Activated CD8-positive, alpha-beta T cell treated with anti-CD3 and anti-CD28 coated beads, Interleukin-2, amount 10 ng/mL, durations not matched to agents 7 days and 5 days (primary cell): ENCODE data around the gene ANKRD29. TPM values are rescaled to one million over a fixed set of nuclear protein-coding genes. Genes with fewer than 3 reads are reported as not detected.

Experiments used
- ATAC-seq: fragments of 150-1000 bp; cut with Tn5 transposase; one replicate; pipeline ENCODE4 v1.10.0; 2021; ENCODE audit warnings: moderate library complexity
- CTCF ChIA-PET: fragments of 350-600 bp; sonication (Branson Sonifier 250); formaldehyde crosslinking; loops from one replicate; lab custom pipeline; 2021; ENCODE audit warnings: antibody characterized with exemption; lab: Charles Lee
- POLR2A ChIA-PET: fragments of 350-600 bp; sonication (Branson Sonifier 250); formaldehyde crosslinking; loops from one replicate; lab custom pipeline; 2021; ENCODE audit warnings: antibody characterized with exemption; lab: Charles Lee
- DNase-seq: peaks from one replicate; pipeline ENCODE4 v3.0.0-alpha.2; 2020
- H3K27ac Mint-ChIP-seq: one replicate; pipeline ENCODE4 v1.8.0; 2021; ENCODE audit warnings: mild to moderate bottlenecking, mixed read lengths
- H3K27me3 Mint-ChIP-seq: one replicate; pipeline ENCODE4 v1.8.0; 2021; ENCODE audit warnings: low read depth, mixed read lengths
- H3K36me3 Mint-ChIP-seq: one replicate; pipeline ENCODE4 v1.8.0; 2021; ENCODE audit warnings: low read depth, mixed read lengths
- H3K4me1 Mint-ChIP-seq: one replicate; pipeline ENCODE4 v1.8.0; 2021; ENCODE audit warnings: low read depth, mixed read lengths
- H3K4me3 Mint-ChIP-seq: one replicate; pipeline ENCODE4 v1.8.0; 2021; ENCODE audit warnings: mild to moderate bottlenecking, mixed read lengths
- H3K9me3 Mint-ChIP-seq: one replicate; pipeline ENCODE4 v1.8.0; 2022; ENCODE audit warnings: mixed read lengths; ENCODE audit not compliant: insufficient read depth
- total RNA-seq, 2 experiments: library from RNA; stranded (reverse); gene quantifications; one replicate each; pipeline ENCODE4 v1.2.3, GENCODE V29; 2021

Gene ANKRD29
- total RNA-seq, 2 experiments from 2014 or later, result not detected

DNA sequence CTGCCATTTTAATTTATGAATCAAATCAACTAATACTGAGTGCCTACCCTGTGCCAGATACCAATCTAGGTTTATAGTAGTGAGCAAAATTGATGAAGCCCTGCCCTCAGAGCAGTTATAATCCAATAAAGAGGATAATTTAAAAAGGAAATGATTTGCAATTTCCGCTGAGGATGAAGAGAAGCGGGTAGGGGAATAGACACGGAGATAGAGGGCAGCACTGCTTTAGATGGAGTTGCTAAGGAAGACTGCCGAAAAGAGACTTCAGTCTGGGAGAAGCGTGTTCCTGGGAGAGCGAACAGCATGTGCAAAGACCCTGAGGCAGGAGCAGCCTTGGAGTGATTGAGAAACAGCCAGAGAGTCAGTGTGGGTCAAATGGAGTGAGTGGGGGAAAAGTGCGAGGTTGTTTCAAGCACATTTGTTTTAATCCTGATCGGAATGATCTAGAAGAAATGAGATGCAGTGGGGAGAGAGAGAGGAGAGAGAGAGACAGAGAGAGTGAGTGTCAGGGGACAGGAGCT, 38.9 kb upstream of the ANKRD29 start:
- H3K36me3 Mint-ChIP-seq, result no peaks in the 10 kb centered on the region
- ChIA-PET CTCF (interaction anchor here (1.3 to 3.3 kb wide), 2 partner anchors 8 to 229 kb away, joined by 3 to 21 read pairs; no protein-coding TSS in a partner anchor), POLR2A (no interaction called here)
- H3K27me3 Mint-ChIP-seq, result peaks cover 30% of the 10 kb centered on the region
- H3K27ac Mint-ChIP-seq, result no peak overlapping the region
- DNase-seq (no peak), ATAC-seq (no peak)
- no peaks in the 10 kb centered on the region for H3K9me3 Mint-ChIP-seq
- H3K4me3 Mint-ChIP-seq, result no peak overlapping the region
- H3K4me1 Mint-ChIP-seq, result peaks cover 10% of the 10 kb centered on the region

DNA sequence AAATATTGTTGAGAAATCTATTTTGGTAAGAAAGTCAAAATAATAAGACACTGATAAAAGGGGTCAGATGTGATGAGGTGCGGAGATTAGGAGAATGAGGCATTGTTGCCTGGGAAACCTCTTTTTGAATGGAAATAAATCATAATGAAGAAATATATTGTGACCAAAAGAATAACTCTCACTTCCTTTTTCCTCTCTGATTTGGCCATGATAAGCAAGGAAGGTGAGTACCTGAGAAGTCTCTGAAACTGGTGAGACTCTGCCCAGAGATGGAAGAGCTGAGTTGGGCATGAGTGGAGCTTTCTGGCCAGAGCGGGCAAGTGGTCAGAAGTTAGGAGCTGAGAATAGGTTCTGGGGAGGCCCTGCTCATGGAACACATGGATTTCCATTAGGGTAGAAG, 38.3 kb upstream of the ANKRD29 start:
- DNase-seq (no peak), ATAC-seq (no peak)
- ChIA-PET CTCF (no interaction called here), POLR2A (no interaction called here)
- H3K27me3 Mint-ChIP-seq, result peaks cover 30% of the 10 kb centered on the region
- no peaks in the 10 kb centered on the region for H3K36me3 Mint-ChIP-seq
- H3K4me1 Mint-ChIP-seq, result peaks cover 10% of the 10 kb centered on the region
- no peak overlapping the region for H3K27ac Mint-ChIP-seq
- no peak overlapping the region for H3K4me3 Mint-ChIP-seq
- H3K9me3 Mint-ChIP-seq, result no peaks in the 10 kb centered on the region

DNA sequence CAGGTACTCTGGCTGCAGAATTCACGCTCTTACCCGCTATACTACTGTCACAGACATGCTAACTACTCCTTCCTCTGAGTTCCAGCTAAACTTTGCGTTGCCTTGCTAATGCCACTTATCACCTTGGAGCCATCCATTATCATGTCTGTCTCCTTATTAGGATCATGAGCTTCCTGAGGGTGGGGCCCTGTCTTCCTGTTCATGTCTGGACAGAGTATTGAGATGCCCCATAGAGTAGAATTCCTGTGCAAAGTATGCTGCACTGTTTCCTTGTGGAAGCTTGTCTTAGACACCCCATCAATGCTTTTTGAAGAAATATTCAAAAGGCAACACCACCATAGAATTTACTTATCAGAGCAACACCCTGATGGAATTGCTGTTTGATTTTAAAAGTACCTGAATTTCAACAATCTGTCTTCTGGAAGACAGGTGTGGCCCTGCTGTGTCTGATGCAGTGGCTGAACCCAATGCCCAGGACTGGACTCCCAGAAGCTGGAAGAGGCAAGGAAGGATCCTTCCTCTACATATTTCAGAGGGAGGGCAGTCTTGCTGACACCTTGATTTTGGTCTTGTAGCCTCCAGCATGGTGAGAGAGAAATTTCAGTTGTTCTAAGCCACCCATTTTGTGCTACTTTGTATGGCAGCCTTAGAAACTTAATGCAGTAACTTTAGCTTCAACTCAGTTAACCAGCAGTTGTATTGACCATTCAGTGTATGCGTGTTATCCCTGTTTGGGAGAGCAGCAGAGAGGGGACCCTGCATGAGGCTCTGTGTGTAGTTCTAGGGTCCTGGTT, 32.1 kb upstream of the ANKRD29 start:
- ATAC-seq (no peak), DNase-seq (no peak)
- peaks cover 10% of the 10 kb centered on the region for H3K4me1 Mint-ChIP-seq
- no peak overlapping the region for H3K27ac Mint-ChIP-seq
- ChIA-PET CTCF (interaction anchor here (3.8 kb wide), 1 partner anchor 8 kb away, joined by 21 read pairs; no protein-coding TSS in a partner anchor), POLR2A (no interaction called here)
- H3K9me3 Mint-ChIP-seq, result no peaks in the 10 kb centered on the region
- H3K4me3 Mint-ChIP-seq, result no peak overlapping the region
- H3K36me3 Mint-ChIP-seq, result no peaks in the 10 kb centered on the region
- H3K27me3 Mint-ChIP-seq, result peaks cover 25% of the 10 kb centered on the region

DNA sequence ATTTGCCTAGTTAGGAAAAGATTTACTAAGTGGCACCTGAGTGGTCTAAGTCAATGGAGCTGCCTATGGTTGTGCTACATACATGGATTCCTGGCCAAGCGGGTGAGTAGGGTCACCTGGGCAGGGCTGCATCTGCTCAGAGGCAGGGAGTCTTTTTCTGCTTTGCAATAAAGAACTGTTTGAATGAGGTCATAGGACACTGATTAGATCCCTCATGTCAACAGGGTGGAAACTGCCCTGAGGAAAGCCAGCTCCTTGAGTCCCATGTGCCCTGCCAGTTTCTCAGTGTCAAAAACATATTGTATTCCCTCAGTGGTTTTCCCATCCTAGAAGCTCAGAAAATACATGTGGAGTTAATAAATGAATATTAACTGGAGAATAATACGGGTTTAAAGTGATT, 31.1 kb upstream of the ANKRD29 start:
- ChIA-PET POLR2A (no interaction called here), CTCF (interaction anchor here (3.8 kb wide), 1 partner anchor 9 kb away, joined by 21 read pairs; no protein-coding TSS in a partner anchor)
- no peak overlapping the region for H3K4me3 Mint-ChIP-seq
- no peaks in the 10 kb centered on the region for H3K36me3 Mint-ChIP-seq
- no peaks in the 10 kb centered on the region for H3K9me3 Mint-ChIP-seq
- H3K4me1 Mint-ChIP-seq, result peaks cover 6% of the 10 kb centered on the region
- peaks cover 30% of the 10 kb centered on the region for H3K27me3 Mint-ChIP-seq
- no peak for ATAC-seq
- DNase-seq, result no peak
- no peak overlapping the region for H3K27ac Mint-ChIP-seq

DNA sequence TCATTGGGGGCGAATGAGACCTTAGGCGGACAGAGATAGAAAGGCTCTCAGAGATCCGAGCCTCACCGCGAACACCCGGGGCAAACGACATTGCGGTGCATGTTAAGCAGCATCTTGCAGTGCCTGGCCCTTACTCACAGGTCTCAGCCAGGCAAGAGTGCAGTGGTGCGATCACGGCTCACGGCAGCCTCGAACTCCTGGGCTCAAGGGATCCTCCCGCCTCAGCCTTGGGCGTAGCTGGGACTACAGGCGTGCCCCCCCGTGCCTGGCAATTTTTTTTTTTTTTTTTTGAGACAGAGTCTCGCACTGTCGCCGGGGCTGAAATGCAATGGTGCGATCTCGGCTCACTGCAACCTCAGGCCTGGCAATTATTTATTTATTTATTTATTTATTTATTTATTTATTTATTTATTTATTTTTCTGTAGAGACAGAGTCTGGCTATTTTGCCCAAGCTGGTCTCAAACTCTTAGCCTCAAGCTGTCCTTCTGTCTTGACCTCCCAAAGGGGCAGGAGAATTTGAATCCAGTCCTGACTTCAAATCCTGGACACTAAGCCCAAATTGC, 27.9 kb upstream of the ANKRD29 start:
- no peak overlapping the region for H3K4me3 Mint-ChIP-seq
- no peaks in the 10 kb centered on the region for H3K9me3 Mint-ChIP-seq
- CTCF ChIA-PET, result no interaction called here
- H3K36me3 Mint-ChIP-seq, result no peaks in the 10 kb centered on the region
- H3K27me3 Mint-ChIP-seq, result peaks cover 44% of the 10 kb centered on the region
- ATAC-seq (no peak), DNase-seq (no peak)
- peaks cover 7% of the 10 kb centered on the region for H3K4me1 Mint-ChIP-seq
- POLR2A ChIA-PET, result no interaction called here
- no peak overlapping the region for H3K27ac Mint-ChIP-seq

DNA sequence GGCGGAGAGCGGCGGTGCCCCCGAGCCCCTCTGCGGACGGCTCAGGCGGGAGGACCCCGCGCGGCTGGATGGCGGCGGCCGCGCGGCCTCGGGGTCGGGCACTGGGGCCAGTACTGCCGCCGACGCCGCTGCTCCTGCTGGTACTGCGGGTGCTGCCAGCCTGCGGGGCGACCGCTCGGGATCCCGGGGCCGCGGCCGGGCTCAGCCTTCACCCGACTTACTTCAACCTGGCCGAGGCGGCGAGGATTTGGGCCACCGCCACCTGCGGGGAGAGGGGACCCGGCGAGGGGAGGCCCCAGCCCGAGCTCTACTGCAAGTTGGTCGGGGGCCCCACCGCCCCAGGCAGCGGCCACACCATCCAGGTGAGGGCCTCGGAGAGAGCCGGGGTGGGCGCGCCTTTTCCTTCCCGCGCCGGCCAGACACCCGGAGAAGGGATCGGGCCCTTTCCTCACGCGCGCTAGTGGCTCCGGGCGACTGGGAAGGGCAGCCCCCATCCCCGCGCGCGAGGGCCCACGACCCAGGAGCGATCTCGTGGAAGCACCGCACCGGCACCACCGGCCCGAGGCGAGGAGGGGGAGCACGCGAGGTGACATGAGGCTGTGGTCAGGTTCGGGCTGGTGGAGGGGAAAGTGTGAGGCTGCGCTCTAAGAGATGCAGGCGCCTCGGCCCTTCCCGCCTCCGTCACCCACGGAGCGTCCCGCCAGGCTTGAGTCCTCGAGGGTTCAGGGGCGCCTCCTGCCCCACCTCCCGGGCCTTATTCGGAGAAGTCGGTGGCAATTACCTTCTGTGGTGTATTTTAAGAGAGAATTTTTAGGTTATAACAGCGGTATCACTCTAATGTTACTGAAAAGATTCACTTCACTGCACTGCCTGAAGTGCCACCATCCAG, 27.1 kb upstream of the ANKRD29 start:
- ATAC-seq (no peak), DNase-seq (no peak)
- Mint-ChIP-seq H3K27ac (no peak overlapping the region), H3K4me3 (no peak overlapping the region), H3K36me3 (no peaks in the 10 kb centered on the region), H3K9me3 (no peaks in the 10 kb centered on the region), H3K27me3 (peaks cover 47% of the 10 kb centered on the region), H3K4me1 (peaks cover 7% of the 10 kb centered on the region)
- CTCF ChIA-PET, result no interaction called here
- POLR2A ChIA-PET, result no interaction called here

DNA sequence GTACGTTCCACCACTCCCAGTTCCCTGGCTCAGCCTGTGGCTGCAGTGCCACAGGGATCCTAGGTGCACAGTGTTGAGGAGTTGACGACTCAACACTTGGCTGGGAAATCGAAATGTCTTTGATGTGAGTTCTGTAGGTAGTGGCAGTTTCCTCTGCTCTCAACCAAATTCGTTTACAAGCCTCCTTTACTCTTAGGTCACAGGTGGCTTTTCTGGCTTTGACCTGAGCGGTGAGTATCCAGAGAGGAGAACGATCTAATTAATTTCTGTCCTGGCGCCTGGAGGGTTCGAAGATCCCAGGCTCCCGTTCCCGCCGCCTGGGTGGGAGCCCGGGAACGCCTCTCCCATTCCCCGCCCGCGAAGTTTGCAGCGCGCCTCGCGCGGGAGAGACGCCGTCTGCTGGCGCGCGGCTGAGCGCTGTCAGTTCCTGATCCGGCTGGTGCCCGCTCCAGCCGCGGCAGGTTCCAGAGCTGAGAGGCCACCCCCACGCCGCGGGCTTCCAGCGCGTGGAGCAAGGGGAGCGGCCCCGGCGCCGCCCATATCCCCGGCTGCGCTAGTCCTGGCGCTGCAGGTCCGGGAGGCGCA, 26.4 kb upstream of the ANKRD29 start, which contains the start of gene LAMA3:
LAMA3 (plus strand) TSS at position 423 of the 585 bp plus-strand sequence. CDS start 231 bp downstream, outside the sequence.
- peak within 1 kb of the TSS; percentile 57 for H3K4me3 Mint-ChIP-seq
- ChIA-PET POLR2A (no interaction called here), CTCF (no interaction called here)
- DNase-seq, result peak; percentile 29
- no peaks in the 10 kb centered on the region for H3K36me3 Mint-ChIP-seq
- H3K27ac Mint-ChIP-seq, result no peak within 1 kb of the TSS
- H3K4me1 Mint-ChIP-seq, result peaks cover 7% of the 10 kb centered on the region
- no peaks in the 10 kb centered on the region for H3K9me3 Mint-ChIP-seq
- peaks cover 48% of the 10 kb centered on the region for H3K27me3 Mint-ChIP-seq
- peak; percentile 89 for ATAC-seq

DNA sequence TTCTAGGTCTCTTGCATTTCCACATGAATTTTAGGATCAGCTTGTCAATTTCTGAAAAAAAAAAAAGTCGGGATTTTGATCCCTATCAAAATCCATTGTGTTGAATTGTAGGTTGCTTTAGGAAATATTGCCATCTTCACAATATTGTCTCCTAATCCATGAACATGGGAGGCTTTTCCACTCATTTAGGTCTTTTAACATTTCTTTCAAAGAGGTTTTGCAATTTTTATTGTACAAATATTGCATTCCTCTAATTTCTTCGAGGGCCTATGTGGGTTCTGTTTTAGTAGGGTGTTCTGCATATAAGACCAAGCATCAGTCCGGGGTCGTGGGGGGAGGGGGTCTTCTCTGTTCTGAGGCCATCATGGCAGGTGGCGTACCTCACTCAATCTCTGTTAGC, 25.8 kb upstream of the ANKRD29 start:
- DNase-seq (no peak), ATAC-seq (no peak)
- no peaks in the 10 kb centered on the region for H3K9me3 Mint-ChIP-seq
- H3K27me3 Mint-ChIP-seq, result peaks cover 46% of the 10 kb centered on the region
- peaks cover 7% of the 10 kb centered on the region for H3K4me1 Mint-ChIP-seq
- no peak overlapping the region for H3K27ac Mint-ChIP-seq
- ChIA-PET CTCF (interaction anchor here (1.0 to 1.1 kb wide), 2 partner anchors 15 to 16 kb away, joined by 3 to 6 read pairs; no protein-coding TSS in a partner anchor), POLR2A (no interaction called here)
- H3K36me3 Mint-ChIP-seq, result no peaks in the 10 kb centered on the region
- H3K4me3 Mint-ChIP-seq, result no peak overlapping the region

DNA sequence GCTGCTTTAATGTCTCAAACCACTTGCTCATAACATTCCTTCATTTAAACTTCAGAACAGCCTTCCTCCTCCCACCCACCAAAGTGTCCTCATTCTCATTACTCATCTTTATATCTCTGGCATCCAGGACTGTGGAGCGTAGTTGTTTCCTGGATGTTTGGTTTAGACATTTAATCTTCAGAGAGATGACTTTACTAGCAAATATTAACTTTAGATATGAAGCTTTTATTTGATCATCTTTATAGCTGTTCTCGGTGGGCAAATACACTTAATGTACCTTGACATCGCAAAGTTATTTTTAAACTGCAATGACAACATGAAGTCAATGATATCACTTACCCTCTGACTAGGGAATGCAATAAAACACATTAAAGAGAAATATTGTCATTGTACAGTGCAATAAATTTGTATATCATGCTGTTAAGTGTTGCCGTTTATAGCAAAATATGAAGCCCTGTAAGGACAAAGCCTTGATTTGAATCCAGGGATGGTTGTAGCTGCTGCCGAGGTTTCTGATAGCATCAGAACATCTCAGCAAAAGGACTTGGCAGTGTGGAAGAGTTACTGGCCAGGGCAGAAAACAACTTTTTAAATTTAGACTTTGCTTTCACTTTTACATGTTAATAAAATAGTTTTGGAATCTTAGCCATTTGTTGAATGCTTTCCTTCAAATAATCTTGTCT, 21.9 kb upstream of the ANKRD29 start:
- ATAC-seq (no peak), DNase-seq (no peak)
- Mint-ChIP-seq H3K4me3 (no peak overlapping the region), H3K4me1 (peaks cover 7% of the 10 kb centered on the region), H3K36me3 (no peaks in the 10 kb centered on the region), H3K27me3 (peaks cover 61% of the 10 kb centered on the region), H3K9me3 (no peaks in the 10 kb centered on the region), H3K27ac (no peak overlapping the region)
- ChIA-PET POLR2A (no interaction called here), CTCF (interaction anchor here (0.7 kb wide), 1 partner anchor 59 kb away, joined by 3 read pairs; no protein-coding TSS in a partner anchor)

DNA sequence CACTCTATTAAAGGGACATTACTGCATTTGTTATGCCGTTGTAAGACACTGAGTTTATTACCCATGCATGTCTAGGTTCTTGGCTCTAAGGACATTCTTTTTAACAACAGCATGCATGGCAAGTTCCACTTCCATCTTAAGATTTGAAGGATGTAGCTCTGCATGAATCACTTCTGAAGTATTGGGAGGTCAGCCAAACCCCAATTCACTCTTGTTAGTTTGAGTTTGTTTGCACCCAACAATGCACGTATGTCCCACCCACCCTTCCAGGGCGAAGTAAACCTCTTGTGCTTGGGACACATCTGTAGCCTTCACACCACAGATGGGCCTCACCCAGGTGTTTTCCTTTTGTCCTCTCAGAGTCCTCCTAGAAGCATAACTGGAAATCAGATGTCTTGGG, 21.0 kb upstream of the ANKRD29 start:
- POLR2A ChIA-PET, result no interaction called here
- CTCF ChIA-PET, result no interaction called here
- Mint-ChIP-seq H3K9me3 (no peaks in the 10 kb centered on the region), H3K36me3 (no peaks in the 10 kb centered on the region), H3K27me3 (peaks cover 62% of the 10 kb centered on the region), H3K27ac (no peak overlapping the region), H3K4me1 (peaks cover 1% of the 10 kb centered on the region), H3K4me3 (no peak overlapping the region)
- DNase-seq (no peak), ATAC-seq (no peak)

DNA sequence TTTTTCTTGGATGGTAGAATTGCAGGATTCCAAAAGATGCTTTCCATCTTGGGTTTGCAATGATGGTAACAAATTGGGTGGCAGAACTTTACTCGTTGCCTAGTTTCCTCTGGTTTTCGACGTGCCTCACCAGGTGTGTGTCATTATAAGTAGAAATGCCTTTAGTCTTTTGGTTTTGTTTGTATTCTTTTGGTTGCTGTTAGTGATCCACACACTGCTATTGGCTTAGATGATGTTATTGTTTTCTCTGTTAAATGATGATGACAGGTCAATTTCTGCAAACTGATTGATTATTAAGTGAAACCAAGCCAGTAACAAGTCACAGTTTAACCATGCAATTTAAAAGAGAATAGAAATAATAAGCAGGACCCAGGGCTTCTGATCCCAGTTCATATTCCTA, 20.4 kb upstream of the ANKRD29 start:
- POLR2A ChIA-PET, result interaction anchor here (0.7 kb wide), 1 partner anchor 296 kb away, joined by 5 read pairs; no protein-coding TSS in a partner anchor
- Mint-ChIP-seq H3K27me3 (peaks cover 61% of the 10 kb centered on the region), H3K9me3 (no peaks in the 10 kb centered on the region), H3K36me3 (no peaks in the 10 kb centered on the region), H3K27ac (no peak overlapping the region), H3K4me1 (no peaks in the 10 kb centered on the region), H3K4me3 (no peak overlapping the region)
- CTCF ChIA-PET, result no interaction called here
- DNase-seq (no peak), ATAC-seq (no peak)
